WTC11 (cell line): Measurements from ENCODE around the gene PACSIN1.

Source experiments
- CBFB ChIP-seq: sonication (generic); formaldehyde crosslinking; IDR thresholded peaks from 2 replicates; pipeline ENCODE4 v1.8.1; 2022; ENCODE audit warnings: mild to moderate bottlenecking, low read depth, missing genetic modification reagents
- FOXJ3 ChIP-seq: sonication (generic); formaldehyde crosslinking; IDR thresholded peaks from 2 replicates; pipeline ENCODE4 v1.9.0; 2021; ENCODE audit warnings: missing genetic modification reagents, mild to moderate bottlenecking, borderline replicate concordance
- RELA ChIP-seq: sonication (generic); formaldehyde crosslinking; IDR thresholded peaks from 2 replicates; pipeline ENCODE4 v1.8.1; 2022; ENCODE audit warnings: missing genetic modification reagents, mild to moderate bottlenecking, borderline replicate concordance
- TEAD4 ChIP-seq: sonication (generic); formaldehyde crosslinking; IDR thresholded peaks from 2 replicates; pipeline ENCODE4 v1.8.0; 2022; ENCODE audit warnings: mild to moderate bottlenecking, missing genetic modification reagents
- ZNF121 ChIP-seq: sonication (generic); formaldehyde crosslinking; IDR thresholded peaks from 2 replicates; pipeline ENCODE4 v1.8.0; 2023; ENCODE audit warnings: missing genetic modification reagents
- TF ChIP-seq, protein P1 (sequence below): fragments of 200-600 bp; IDR thresholded peaks from 2 replicates; pipeline ENCODE4 v1.8.0; 2022; ENCODE audit warnings: antibody characterized with exemption
- TF ChIP-seq, protein P2 (sequence below): sonication (generic); formaldehyde crosslinking; IDR thresholded peaks from 2 replicates; pipeline ENCODE4 v1.8.0; 2022; ENCODE audit warnings: missing genetic modification reagents
- TF ChIP-seq, protein P3 (sequence below): sonication (generic); formaldehyde crosslinking; IDR thresholded peaks from 2 replicates; pipeline ENCODE4 v1.8.0; 2022; ENCODE audit warnings: mild to moderate bottlenecking, missing genetic modification reagents
- TF ChIP-seq, protein P4 (sequence below): sonication (generic); formaldehyde crosslinking; IDR thresholded peaks from 2 replicates; pipeline ENCODE4 v1.8.1; 2022; ENCODE audit warnings: low read depth, missing genetic modification reagents, borderline replicate concordance

DNA sequence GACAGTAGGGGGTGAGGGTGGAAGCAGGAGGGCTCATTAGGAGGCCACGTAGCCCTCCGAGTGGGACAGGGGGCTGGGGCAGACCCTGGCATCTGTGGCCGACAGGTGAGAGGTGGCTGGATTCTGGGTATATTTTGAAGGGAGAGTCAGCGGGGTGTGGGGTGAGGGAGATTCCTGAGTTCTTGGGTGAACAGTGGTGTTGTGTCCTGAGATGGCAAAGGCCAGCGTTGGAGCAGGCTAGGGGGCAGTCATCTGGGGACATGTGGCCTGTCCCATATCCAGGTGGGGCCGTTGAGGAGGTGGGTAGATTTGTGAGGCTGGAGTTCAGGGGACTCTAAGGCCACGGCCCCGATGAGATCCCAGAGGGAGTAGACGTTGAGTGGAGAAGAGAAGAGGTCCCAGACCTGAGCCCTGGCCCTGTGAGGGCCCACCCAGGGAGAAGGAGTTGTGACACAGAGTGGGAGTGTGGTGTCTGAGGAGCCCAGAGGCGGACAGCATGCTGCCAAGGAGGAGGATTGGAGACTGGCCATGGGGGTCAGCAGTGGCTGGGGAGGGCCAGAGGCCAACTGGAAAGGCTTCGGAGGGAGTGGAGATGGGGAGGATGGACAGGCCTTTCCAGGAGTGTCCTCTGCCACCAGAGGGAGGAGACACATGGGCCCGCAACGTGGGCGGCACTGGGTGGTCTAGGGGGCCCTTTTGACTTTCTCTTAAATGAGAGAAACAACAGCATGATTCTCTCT is 19.6 kb downstream of the PACSIN1 start:
- TF ChIP-seq, protein P1, sequence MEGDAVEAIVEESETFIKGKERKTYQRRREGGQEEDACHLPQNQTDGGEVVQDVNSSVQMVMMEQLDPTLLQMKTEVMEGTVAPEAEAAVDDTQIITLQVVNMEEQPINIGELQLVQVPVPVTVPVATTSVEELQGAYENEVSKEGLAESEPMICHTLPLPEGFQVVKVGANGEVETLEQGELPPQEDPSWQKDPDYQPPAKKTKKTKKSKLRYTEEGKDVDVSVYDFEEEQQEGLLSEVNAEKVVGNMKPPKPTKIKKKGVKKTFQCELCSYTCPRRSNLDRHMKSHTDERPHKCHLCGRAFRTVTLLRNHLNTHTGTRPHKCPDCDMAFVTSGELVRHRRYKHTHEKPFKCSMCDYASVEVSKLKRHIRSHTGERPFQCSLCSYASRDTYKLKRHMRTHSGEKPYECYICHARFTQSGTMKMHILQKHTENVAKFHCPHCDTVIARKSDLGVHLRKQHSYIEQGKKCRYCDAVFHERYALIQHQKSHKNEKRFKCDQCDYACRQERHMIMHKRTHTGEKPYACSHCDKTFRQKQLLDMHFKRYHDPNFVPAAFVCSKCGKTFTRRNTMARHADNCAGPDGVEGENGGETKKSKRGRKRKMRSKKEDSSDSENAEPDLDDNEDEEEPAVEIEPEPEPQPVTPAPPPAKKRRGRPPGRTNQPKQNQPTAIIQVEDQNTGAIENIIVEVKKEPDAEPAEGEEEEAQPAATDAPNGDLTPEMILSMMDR = no peak
- TF ChIP-seq, protein P2, sequence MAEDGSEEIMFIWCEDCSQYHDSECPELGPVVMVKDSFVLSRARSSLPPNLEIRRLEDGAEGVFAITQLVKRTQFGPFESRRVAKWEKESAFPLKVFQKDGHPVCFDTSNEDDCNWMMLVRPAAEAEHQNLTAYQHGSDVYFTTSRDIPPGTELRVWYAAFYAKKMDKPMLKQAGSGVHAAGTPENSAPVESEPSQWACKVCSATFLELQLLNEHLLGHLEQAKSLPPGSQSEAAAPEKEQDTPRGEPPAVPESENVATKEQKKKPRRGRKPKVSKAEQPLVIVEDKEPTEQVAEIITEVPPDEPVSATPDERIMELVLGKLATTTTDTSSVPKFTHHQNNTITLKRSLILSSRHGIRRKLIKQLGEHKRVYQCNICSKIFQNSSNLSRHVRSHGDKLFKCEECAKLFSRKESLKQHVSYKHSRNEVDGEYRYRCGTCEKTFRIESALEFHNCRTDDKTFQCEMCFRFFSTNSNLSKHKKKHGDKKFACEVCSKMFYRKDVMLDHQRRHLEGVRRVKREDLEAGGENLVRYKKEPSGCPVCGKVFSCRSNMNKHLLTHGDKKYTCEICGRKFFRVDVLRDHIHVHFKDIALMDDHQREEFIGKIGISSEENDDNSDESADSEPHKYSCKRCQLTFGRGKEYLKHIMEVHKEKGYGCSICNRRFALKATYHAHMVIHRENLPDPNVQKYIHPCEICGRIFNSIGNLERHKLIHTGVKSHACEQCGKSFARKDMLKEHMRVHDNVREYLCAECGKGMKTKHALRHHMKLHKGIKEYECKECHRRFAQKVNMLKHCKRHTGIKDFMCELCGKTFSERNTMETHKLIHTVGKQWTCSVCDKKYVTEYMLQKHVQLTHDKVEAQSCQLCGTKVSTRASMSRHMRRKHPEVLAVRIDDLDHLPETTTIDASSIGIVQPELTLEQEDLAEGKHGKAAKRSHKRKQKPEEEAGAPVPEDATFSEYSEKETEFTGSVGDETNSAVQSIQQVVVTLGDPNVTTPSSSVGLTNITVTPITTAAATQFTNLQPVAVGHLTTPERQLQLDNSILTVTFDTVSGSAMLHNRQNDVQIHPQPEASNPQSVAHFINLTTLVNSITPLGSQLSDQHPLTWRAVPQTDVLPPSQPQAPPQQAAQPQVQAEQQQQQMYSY = no peak
- TF ChIP-seq CBFB (CRISPR knock-in tag) = no peak
- TF ChIP-seq, protein P3, sequence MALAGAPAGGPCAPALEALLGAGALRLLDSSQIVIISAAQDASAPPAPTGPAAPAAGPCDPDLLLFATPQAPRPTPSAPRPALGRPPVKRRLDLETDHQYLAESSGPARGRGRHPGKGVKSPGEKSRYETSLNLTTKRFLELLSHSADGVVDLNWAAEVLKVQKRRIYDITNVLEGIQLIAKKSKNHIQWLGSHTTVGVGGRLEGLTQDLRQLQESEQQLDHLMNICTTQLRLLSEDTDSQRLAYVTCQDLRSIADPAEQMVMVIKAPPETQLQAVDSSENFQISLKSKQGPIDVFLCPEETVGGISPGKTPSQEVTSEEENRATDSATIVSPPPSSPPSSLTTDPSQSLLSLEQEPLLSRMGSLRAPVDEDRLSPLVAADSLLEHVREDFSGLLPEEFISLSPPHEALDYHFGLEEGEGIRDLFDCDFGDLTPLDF (CRISPR knock-in tag) = no peak
- TF ChIP-seq, protein P4, sequence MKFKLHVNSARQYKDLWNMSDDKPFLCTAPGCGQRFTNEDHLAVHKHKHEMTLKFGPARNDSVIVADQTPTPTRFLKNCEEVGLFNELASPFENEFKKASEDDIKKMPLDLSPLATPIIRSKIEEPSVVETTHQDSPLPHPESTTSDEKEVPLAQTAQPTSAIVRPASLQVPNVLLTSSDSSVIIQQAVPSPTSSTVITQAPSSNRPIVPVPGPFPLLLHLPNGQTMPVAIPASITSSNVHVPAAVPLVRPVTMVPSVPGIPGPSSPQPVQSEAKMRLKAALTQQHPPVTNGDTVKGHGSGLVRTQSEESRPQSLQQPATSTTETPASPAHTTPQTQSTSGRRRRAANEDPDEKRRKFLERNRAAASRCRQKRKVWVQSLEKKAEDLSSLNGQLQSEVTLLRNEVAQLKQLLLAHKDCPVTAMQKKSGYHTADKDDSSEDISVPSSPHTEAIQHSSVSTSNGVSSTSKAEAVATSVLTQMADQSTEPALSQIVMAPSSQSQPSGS (CRISPR knock-in tag) = no peak
- no peak for TF ChIP-seq RELA
- TF ChIP-seq TEAD4 (CRISPR knock-in tag) = no peak
- no peak for TF ChIP-seq FOXJ3 (CRISPR knock-in tag)
- TF ChIP-seq ZNF121 (CRISPR knock-in tag) = no peak
